Lower leg skin (tissue), 4 donors: Measurements from ENCODE around the gene FAM110C. TPM values are rescaled to one million over a fixed set of nuclear protein-coding genes. Genes with fewer than 3 reads are reported as not detected.

Experiments
- DNase-seq, 2 donors: peaks; one replicate each; pipeline ENCODE4 v3.0.0-alpha.2; 2019; ENCODE audit warnings: low spot score in 2 of 2
- H3K4me3 ChIP-seq: fragments of 200-600 bp; sonication (generic); 2 replicates; pipeline ENCODE4 v1.5.1; 2017; ENCODE audit warnings: mild to moderate bottlenecking, low read depth; ENCODE audit not compliant: poor library complexity, severe bottlenecking
- POLR2A ChIP-seq, 2 donors: fragments of 450-650 bp; IDR thresholded peaks; one replicate each; pipeline ENCODE4 v1.6.1; 2016 to 2017; ENCODE audit warnings: antibody characterized with exemption in 2 of 2, mild to moderate bottlenecking in 1 of 2, moderate library complexity in 1 of 2
- WGBS, 2 donors: methylation state at CpG; one replicate each; pipeline ENCODE4 v1.1.5; 2018; 5-methylcytosine and 5-hydroxymethylcytosine counted together
- intact Hi-C: fragments of 100-400 bp; cut with DNase I; formaldehyde crosslinking; loops from one replicate; pipeline ENCODE4 v1.15.0; 2023; ENCODE audit warnings: low total_unique reads
- total RNA-seq, 4 donors: library from RNA; depleted of rRNA; stranded (reverse); fragments of >200 nt; gene quantifications; one replicate each; pipeline ENCODE4 v1.1.0, GENCODE V29; 2016
- TF ChIP-seq, protein P1 (sequence below), 3 donors: fragments of 450-650 bp; IDR thresholded peaks; one replicate each; pipeline ENCODE4 v1.5.1; 2016; ENCODE audit warnings: antibody characterized with exemption in 3 of 3, mild to moderate bottlenecking in 3 of 3, moderate library complexity in 2 of 3

Gene FAM110C, protein sequence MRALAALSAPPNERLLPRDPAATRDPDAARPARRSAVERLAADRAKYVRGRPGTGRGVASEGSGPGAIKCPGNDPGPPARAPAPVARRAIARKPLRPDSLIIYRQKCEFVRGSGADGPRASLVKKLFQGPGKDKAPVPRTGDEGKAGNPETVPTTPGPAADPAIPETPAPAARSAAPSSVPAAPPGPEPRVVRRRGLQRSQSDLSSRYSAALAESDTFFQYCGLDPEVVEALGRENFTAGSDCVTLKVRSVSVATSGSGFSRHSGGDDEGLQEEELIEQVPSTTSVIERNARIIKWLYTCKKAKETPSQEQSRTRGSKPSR
- 10 to 100 TPM; 25.6 to 49.9 (median 30.0) TPM for total RNA-seq

DNA sequence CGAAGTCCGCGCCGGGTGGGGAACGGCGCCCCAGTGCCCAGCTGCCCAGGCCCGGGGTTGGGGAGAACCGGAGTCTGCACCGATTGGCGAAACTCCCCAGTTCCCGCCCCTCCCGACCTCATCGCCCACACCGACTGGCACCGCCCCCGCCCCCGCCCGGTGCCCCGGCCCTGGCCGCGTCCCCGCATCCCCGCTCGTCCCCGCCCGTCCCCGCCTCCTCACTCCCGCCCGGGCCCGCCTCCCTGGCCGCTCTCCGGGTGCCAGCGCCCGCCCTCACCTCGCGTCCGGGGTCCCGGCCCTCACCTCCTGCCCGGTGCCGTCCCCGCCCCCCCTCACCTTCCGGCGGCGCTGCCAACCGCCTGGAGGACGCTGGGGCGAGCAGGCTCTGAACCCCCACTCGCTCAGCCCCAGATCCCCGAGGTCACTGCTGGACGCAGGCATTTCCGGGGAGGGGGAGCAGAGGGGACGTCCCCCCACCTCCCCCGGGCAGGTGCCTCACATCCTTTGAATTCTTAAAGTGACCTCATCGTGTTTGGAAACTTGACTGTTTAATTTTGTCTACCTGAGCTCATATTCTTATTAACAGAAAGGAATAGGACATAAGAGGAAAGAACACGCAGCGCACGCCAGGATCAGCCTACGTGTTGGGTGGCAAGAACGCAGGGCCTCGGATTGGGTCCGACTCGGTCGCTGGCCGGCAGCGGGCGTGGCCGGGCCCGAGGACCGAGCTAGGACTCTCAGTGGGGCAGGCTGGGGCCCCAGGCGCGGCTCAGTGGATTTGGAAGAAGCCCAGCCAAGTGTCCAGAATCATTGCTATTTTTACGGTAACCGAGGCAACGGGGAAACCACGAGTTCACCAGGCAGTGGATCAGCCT is at the start of gene FAM110C:
Gene FAM110C, minus strand, starts transcription at position 35 of the 875 bp plus-strand sequence. CDS start 120 bp downstream, outside the sequence.
- intact Hi-C loops: no loop called here
- 2 to 3% methylated on average over 41 to 49 of the region's 75 CpGs for WGBS, 2 donors
- peak in 1 of 2 donors; percentile 38 for DNase-seq
- H3K4me3 ChIP-seq: peak within 1 kb of the TSS; percentile 44
- TF ChIP-seq, protein P1, sequence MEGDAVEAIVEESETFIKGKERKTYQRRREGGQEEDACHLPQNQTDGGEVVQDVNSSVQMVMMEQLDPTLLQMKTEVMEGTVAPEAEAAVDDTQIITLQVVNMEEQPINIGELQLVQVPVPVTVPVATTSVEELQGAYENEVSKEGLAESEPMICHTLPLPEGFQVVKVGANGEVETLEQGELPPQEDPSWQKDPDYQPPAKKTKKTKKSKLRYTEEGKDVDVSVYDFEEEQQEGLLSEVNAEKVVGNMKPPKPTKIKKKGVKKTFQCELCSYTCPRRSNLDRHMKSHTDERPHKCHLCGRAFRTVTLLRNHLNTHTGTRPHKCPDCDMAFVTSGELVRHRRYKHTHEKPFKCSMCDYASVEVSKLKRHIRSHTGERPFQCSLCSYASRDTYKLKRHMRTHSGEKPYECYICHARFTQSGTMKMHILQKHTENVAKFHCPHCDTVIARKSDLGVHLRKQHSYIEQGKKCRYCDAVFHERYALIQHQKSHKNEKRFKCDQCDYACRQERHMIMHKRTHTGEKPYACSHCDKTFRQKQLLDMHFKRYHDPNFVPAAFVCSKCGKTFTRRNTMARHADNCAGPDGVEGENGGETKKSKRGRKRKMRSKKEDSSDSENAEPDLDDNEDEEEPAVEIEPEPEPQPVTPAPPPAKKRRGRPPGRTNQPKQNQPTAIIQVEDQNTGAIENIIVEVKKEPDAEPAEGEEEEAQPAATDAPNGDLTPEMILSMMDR (IDR thresholded peaks at IDR 0.05): no peak
- no peak for TF ChIP-seq POLR2A (IDR thresholded peaks at IDR 0.05)

DNA sequence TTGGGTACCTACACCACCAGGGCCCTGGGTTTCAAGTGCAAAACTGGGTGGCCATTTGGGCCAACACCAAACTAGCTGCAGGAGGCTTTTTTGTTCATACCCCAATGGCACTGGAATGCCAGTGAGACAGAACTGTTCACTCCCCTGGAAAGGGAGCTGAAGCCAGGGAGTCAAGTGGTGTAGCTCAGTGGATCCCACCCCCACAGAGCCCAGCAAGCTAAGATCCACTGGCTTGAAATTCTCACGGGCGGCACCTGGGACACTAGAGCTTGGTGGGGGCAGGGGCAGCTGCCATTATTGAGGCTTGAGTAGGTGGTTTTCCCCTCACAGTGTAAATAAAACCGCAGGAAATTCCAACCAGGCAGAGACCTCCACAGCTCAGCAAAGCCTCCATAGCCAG is 46.0 kb upstream of the FAM110C start:
- TF ChIP-seq POLR2A (IDR thresholded peaks at IDR 0.05): no peak
- TF ChIP-seq, protein P1 (IDR thresholded peaks at IDR 0.05): no peak
- no peak for DNase-seq
- WGBS, 2 donors: 89% methylated on average over 3 of the region's 3 CpGs
- intact Hi-C loops: no loop called here
- H3K4me3 ChIP-seq: no peak overlapping the region

DNA sequence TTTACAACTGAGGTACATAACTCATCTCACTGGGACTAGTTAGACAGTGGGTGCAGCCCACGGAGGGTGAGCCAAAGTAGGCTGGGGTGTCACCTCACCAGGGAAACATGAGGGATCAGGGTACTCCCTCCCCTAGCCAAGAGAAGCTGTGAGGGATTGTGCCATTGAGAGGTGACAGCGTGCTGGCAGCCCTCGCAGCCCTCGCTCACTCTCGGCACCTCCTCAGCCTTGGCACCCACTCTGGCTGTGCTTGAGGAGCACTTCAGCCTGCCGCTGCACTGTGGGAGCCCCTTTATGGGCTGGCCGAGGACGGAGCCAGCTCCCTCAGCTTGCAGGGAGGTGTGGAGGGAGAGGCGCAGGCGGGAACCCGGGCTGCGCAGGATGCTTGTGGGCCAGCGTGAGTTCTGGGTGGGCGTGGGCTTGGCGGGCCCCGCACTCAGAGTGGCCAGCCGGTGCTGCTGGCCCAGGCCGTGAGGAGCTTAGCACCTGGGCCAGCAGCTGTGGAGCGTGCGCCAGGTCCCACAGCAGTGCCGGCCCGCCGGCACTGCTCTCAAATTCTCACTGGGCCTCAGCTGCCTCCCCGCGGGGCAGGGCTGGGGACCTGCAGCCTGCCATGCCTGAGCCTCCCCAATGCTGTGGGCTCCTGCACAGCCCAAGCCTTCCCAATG is 44.5 kb upstream of the FAM110C start:
- intact Hi-C loops: no loop called here
- H3K4me3 ChIP-seq: no peak overlapping the region
- 90 to 94% methylated on average over 20 to 24 of the region's 25 CpGs for WGBS, 2 donors
- DNase-seq: no peak
- TF ChIP-seq POLR2A (IDR thresholded peaks at IDR 0.05): no peak
- TF ChIP-seq, protein P1 (IDR thresholded peaks at IDR 0.05): no peak

DNA sequence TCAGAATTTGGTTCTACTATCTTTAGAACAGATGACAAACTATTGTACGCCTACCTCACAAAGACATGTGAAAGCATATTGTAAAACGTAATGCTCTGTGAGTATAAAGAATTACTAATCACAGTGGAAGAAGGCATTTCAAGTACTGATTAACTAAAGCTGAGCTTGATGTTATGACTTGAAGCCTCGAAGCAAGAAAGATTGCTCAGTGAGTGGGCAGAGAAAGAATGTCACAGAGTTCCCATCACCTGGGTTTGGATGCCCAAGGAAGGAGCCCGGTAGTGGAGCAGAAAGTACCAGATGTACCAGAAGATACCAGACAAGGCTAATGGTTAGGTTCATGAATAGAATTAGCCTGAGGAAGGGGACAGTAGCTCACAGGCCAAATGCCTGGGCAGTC is 39.5 kb upstream of the FAM110C start:
- no peak for TF ChIP-seq POLR2A (IDR thresholded peaks at IDR 0.05)
- TF ChIP-seq, protein P1 (IDR thresholded peaks at IDR 0.05): no peak
- WGBS, 2 donors: 80 to 86% methylated on average over 4 of the region's 4 CpGs
- H3K4me3 ChIP-seq: no peak overlapping the region
- intact Hi-C loops: no loop called here
- no peak for DNase-seq

DNA sequence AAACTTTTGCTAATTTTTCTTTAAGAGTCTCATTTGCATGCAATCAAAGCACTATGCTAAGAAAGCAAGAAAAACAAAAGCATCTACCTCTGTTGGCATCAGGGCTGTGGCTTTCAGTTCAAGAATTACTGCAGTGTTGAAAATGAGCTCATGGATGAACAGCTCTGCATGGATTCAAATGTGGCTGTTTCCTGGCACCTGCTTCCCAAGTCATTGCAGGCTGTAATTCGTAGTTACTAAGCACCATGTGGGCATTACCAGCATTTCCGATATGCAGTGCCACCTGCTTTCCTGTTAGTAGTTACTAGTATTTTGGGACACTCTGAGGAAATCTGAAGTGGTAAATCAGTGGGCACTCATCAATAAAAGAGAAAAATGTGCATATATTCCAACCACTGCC is 37.8 kb upstream of the FAM110C start:
- WGBS, 2 donors: 65 to 72% methylated on average over 2 of the region's 2 CpGs
- no peak for DNase-seq
- TF ChIP-seq POLR2A (IDR thresholded peaks at IDR 0.05): no peak
- TF ChIP-seq, protein P1 (IDR thresholded peaks at IDR 0.05): no peak
- intact Hi-C loops: no loop called here
- H3K4me3 ChIP-seq: no peak overlapping the region
